ENCODE results near the gene FURIN. TPM values are rescaled to one million over a fixed set of nuclear protein-coding genes. Genes with fewer than 3 reads are reported as not detected.

The FURIN gene
- total RNA-seq, 1 donor from 2014 or later, result 97.7 TPM

- H3K27ac Mint-ChIP-seq, result peak within 1 kb of the TSS; percentile 85
- DNase-seq (ENCODE audit: low spot score in 2 of 2, unreplicated experiment in 2 of 2), result peak in 1 of 2 experiments; percentile 59
- no peaks in the 10 kb centered on the region for H3K9me3 Mint-ChIP-seq
- H3K4me3 Mint-ChIP-seq, result peak within 1 kb of the TSS; percentile 62
- H3K36me3 Mint-ChIP-seq, result peaks cover 9% of the 10 kb centered on the region
- peaks cover 25% of the 10 kb centered on the region for H3K4me1 Mint-ChIP-seq
- H3K27me3 Mint-ChIP-seq (ENCODE audit: low read depth), result no peaks in the 10 kb centered on the region
- TF ChIP-seq CTCF (IDR thresholded peaks at IDR 0.05; ENCODE audit: unreplicated experiment), result no peak
These were observed 15.8 kb downstream of the FURIN start, which contains the start of gene FES for GRCh38 chr15:90883976-90884718. Gene FES (plus strand): TSS chr15:90884504. CDS start chr15:90885046, 542 bp downstream.

DNA sequence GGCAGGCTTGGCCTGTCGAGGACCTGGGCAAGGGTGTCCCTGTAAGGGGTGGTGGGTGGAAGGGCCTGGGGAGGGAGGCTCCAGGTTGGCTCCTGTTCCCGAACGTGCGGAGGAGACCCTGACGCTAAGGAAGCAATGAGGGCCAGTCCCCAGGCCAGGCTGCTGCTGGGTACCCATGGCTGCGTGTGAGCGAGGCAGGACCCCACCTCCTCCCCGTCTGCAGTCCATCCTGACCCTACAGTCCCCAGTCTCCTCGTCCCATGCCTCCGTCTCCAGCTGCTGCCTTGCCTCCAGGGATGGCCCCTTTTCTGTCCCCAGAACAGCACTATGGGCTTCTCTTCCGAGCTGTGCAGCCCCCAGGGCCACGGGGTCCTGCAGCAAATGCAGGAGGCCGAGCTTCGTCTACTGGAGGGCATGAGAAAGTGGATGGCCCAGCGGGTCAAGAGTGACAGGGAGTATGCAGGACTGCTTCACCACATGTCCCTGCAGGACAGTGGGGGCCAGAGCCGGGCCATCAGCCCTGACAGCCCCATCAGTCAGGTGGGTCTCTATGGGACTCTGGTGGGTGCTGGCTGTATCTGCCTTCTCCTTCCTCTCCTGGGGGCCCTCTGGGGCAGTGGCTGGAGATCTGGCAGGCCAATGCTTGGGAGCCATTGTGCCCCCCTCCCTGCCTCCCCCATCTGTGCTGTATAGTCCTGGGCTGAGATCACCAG, 16.5 kb downstream of the FURIN start:
- Mint-ChIP-seq H3K9me3 (no peaks in the 10 kb centered on the region), H3K27me3 (ENCODE audit: low read depth) (no peaks in the 10 kb centered on the region), H3K4me3 (peak overlapping the region; percentile 62), H3K27ac (peak overlapping the region; percentile 85), H3K4me1 (peaks cover 25% of the 10 kb centered on the region), H3K36me3 (peaks cover 4% of the 10 kb centered on the region)
- DNase-seq (ENCODE audit: low spot score in 2 of 2, unreplicated experiment in 2 of 2), result no peak
- TF ChIP-seq CTCF (IDR thresholded peaks at IDR 0.05; ENCODE audit: unreplicated experiment), result no peak

DNA sequence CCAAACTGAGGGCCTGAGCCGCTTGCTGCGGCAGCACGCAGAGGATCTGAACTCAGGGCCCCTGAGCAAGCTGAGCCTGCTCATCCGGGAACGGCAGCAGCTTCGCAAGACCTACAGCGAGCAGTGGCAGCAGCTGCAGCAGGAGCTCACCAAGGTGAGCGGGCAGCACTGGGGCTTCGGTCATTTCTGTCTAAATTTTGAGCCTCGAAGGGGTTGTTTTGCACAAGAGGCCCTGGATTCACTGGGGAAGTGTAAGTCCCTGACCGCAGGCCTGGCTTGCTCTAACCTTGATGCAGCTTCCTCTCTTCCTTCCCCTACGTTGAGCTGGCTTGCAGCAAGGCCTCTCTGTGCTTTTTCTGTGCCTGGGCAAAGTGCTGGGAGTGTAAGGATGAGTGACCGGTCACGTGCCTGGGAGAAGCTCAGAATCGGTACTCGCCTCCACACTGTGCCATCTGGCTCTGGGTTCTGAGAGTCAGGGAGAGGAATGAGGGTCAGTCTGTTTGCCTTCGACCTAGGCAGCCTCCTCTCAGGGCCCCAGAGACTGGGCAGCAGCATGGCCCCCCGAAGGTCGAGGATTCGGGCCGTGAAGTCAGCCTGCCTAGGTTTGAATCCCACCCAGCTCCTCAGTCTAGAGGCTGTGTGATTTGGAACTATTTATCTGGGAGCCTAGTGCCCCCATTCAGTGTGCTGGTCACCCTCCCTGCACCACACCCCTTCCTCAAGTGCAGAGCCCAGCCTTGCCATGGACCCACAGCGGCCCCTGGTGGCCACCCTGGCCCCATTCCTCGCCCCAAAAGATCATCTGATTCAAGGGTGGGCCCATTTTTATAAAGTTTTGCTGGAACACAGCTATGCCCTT, 17.3 kb downstream of the FURIN start:
- Mint-ChIP-seq H3K27ac (peak overlapping the region; percentile 85), H3K4me3 (peak overlapping the region; percentile 62), H3K4me1 (peaks cover 25% of the 10 kb centered on the region), H3K36me3 (peaks cover 4% of the 10 kb centered on the region), H3K27me3 (ENCODE audit: low read depth) (no peaks in the 10 kb centered on the region), H3K9me3 (no peaks in the 10 kb centered on the region)
- peak; percentile 88 for TF ChIP-seq CTCF (IDR thresholded peaks at IDR 0.05; ENCODE audit: unreplicated experiment)
- DNase-seq (ENCODE audit: low spot score in 2 of 2, unreplicated experiment in 2 of 2), result peak; percentile 68 to 90

DNA sequence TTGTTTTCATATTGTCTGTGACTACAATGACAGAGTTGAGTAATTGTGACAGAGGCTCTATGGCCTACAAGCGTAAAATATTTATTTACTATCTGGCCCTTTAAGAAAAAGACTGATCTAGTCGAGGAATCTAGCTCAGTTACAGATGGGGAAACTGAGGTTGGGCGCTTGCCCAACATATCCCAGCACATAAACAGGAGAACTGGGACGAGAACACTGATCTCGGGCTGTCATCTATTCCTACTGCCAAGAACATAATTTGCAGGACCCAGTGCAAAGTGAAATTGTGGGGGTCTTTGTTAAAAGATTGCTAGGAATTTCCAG, 17.9 kb downstream of the FURIN start:
- Mint-ChIP-seq H3K27ac (peak overlapping the region; percentile 85), H3K27me3 (ENCODE audit: low read depth) (no peaks in the 10 kb centered on the region), H3K9me3 (no peaks in the 10 kb centered on the region), H3K4me3 (no peak overlapping the region), H3K36me3 (peaks cover 4% of the 10 kb centered on the region), H3K4me1 (peaks cover 25% of the 10 kb centered on the region)
- no peak for DNase-seq (ENCODE audit: low spot score in 2 of 2, unreplicated experiment in 2 of 2)
- peak; percentile 15 for TF ChIP-seq CTCF (IDR thresholded peaks at IDR 0.05; ENCODE audit: unreplicated experiment)

DNA sequence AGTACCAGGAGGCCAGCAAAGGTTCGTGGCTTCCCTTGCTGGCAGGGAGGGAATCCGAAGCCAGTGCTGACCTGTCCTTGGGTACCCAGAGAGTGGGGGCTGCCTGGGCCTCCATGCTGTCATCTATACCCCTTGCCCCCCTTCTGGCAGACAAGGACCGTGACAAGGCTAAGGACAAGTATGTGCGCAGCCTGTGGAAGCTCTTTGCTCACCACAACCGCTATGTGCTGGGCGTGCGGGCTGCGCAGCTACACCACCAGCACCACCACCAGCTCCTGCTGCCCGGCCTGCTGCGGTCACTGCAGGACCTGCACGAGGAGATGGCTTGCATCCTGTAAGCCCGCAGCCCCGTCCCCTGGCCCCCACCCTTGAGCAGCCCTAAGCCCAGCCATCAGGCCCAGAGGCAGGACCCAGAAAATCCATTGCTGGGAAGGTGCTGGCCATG, 18.7 kb downstream of the FURIN start:
- no peak for DNase-seq (ENCODE audit: low spot score in 2 of 2, unreplicated experiment in 2 of 2)
- no peaks in the 10 kb centered on the region for H3K9me3 Mint-ChIP-seq
- TF ChIP-seq CTCF (IDR thresholded peaks at IDR 0.05; ENCODE audit: unreplicated experiment), result no peak
- no peak overlapping the region for H3K27ac Mint-ChIP-seq
- peaks cover 4% of the 10 kb centered on the region for H3K36me3 Mint-ChIP-seq
- H3K4me1 Mint-ChIP-seq, result peaks cover 25% of the 10 kb centered on the region
- H3K27me3 Mint-ChIP-seq (ENCODE audit: low read depth), result no peaks in the 10 kb centered on the region
- no peak overlapping the region for H3K4me3 Mint-ChIP-seq

All from mesothelial cell of epicardium (in vitro differentiated cells).